ENCODE data around the gene PTGDR.

DNA sequence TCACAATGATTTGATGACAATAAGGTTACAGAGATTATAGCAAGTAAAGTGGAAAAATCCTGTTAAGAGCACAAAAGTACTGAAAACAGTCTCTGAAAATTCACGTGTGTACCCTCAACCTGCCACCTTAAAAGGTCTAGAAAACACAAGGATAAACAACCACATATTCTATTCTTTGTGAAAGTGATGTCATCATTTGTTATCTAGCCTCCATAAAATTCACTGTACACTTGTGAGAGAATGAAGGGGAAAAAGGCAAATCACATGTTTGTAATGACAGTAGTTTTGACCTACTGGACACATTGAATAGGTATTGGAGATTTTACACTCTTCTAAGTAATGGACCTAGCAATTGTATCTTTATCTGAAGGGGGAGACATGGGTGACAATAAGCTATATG lies 4.0 kb downstream of the PTGDR start:
- TF ChIP-seq, protein P1, sequence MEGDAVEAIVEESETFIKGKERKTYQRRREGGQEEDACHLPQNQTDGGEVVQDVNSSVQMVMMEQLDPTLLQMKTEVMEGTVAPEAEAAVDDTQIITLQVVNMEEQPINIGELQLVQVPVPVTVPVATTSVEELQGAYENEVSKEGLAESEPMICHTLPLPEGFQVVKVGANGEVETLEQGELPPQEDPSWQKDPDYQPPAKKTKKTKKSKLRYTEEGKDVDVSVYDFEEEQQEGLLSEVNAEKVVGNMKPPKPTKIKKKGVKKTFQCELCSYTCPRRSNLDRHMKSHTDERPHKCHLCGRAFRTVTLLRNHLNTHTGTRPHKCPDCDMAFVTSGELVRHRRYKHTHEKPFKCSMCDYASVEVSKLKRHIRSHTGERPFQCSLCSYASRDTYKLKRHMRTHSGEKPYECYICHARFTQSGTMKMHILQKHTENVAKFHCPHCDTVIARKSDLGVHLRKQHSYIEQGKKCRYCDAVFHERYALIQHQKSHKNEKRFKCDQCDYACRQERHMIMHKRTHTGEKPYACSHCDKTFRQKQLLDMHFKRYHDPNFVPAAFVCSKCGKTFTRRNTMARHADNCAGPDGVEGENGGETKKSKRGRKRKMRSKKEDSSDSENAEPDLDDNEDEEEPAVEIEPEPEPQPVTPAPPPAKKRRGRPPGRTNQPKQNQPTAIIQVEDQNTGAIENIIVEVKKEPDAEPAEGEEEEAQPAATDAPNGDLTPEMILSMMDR (conservative IDR thresholded peaks at IDR 0.05), result no peak
- TF ChIP-seq ZFX (IDR thresholded peaks at IDR 0.05), result no peak
